SU-DHL-6 (cell line): Measurements from ENCODE around the gene MED7.

Experiments
- CTCF ChIP-seq: fragments of 200-600 bp; sonication (generic); IDR thresholded peaks from one replicate; pipeline ENCODE4 v1.5.1; 2017; ENCODE audit warnings: antibody characterized with exemption, mild to moderate bottlenecking, low read length, moderate library complexity; ENCODE audit not compliant: insufficient read depth, poor library complexity, severe bottlenecking
- EZH2phosphoT487 ChIP-seq: fragments of 200-600 bp; sonication (generic), shearing (Covaris generic); conservative IDR thresholded peaks from 2 replicates; pipeline ENCODE4 v1.6.1; 2018; ENCODE audit warnings: mild to moderate bottlenecking, antibody characterized with exemption, low read length, moderate library complexity, mixed read lengths

GRCh38 chr5:157155297-157155696 is 12.6 kb upstream of the MED7 start:
- TF ChIP-seq CTCF: no peak
- no peak for TF ChIP-seq EZH2phosphoT487
